IPS-18a (cell line): Measurements from ENCODE around the gene BCL2.

ENCODE experiments used
- H3K27ac ChIP-seq: one replicate; pipeline ENCODE4 v1.5.1; 2013; ENCODE audit warnings: low read length
- H3K27me3 ChIP-seq: one replicate; pipeline ENCODE4 v1.6.1; 2013; ENCODE audit warnings: mild to moderate bottlenecking, low read length; ENCODE audit not compliant: control insufficient read depth, insufficient read depth
- H3K36me3 ChIP-seq: one replicate; pipeline ENCODE4 v1.6.1; 2013; ENCODE audit warnings: low read depth, low read length; ENCODE audit not compliant: control insufficient read depth
- H3K4me1 ChIP-seq: one replicate; pipeline ENCODE4 v1.6.1; 2013; ENCODE audit warnings: low read depth, low read length; ENCODE audit not compliant: control insufficient read depth
- H3K4me3 ChIP-seq: one replicate; pipeline ENCODE4 v1.5.1; 2013; ENCODE audit warnings: low read length
- H3K9ac ChIP-seq: one replicate; pipeline ENCODE4 v1.6.1; 2013; ENCODE audit warnings: mild to moderate bottlenecking, low read length, moderate library complexity
- H3K9me3 ChIP-seq: one replicate; pipeline ENCODE4 v1.6.1; 2013; ENCODE audit warnings: low read depth, low read length; ENCODE audit not compliant: control insufficient read depth

BCL2 gene

DNA sequence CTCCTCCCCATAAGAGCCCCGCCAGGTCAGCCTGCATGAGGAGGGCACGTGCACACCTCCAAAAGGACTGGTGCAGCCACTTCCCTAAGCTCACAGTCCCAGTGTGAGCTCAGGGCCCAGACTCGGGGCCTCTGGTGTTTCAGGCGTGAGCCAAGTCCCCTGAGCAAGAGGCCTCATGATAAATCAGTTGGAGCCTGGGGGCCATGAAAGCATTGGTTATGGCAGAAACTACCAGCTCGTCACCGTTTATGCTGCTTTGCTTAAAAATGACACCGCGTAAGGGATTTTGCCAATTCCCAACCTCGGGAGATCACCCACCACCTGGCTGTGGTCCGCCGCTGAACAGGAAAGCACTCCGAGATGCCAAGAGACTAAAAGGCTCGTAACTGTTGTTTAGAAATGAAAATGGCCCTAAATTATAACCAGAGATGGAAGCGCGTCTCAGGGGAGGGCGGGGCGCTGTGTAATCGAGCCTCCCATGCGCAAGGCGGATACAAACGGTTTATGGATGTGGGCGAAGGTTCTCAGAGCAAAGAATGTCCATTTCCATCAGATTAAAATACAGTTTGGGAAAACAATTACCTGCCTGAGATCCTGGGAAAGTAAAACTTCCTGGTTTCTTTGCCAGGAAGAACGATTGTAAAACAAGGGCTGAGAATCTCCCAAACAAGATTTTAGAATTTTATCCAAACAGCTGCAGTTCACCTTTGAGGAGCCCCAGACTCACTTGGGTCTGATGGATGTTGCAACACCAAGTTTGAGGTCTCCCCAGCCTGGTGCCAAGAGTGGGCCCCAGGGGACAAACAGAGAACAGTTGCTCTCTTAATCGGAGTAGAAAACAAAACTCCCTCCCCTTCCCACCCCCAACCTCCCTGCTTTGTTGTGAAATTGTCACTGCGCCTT, 141.4 kb downstream of the BCL2 start:
- Histone ChIP-seq H3K27ac (no peak overlapping the region), H3K36me3 (no peaks in the 10 kb centered on the region), H3K4me1 (peaks cover 20% of the 10 kb centered on the region)

DNA sequence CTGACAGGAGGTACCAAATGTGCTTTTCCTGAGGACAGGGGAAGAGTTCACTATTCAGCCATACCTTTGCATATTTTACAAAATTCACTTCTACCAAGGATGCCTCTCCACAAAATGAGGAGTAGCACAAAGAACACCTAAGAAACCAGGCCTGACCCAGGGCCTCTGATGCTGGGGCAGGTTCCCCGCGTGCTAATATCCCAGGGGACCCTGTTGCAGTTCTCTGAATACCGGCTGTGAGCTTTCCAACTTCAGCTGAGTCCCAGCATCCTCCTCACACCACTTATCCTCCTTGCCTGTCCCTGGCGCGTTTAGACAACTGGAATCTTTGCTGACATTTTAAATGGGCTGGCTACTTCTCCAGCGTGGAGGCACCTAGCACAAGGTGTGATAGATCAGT, 142.3 kb downstream of the BCL2 start:
- H3K4me1 ChIP-seq, result peaks cover 20% of the 10 kb centered on the region
- no peaks in the 10 kb centered on the region for H3K36me3 ChIP-seq
- no peak overlapping the region for H3K9ac ChIP-seq
- no peak overlapping the region for H3K4me3 ChIP-seq
- no peaks in the 10 kb centered on the region for H3K27me3 ChIP-seq
- H3K27ac ChIP-seq, result no peak overlapping the region
- no peaks in the 10 kb centered on the region for H3K9me3 ChIP-seq

More for the DNA sequence above, 141.4 kb downstream of the BCL2 start:
- Histone ChIP-seq H3K9me3 (no peaks in the 10 kb centered on the region), H3K9ac (no peak overlapping the region), H3K4me3 (no peak overlapping the region), H3K27me3 (no peaks in the 10 kb centered on the region)

DNA sequence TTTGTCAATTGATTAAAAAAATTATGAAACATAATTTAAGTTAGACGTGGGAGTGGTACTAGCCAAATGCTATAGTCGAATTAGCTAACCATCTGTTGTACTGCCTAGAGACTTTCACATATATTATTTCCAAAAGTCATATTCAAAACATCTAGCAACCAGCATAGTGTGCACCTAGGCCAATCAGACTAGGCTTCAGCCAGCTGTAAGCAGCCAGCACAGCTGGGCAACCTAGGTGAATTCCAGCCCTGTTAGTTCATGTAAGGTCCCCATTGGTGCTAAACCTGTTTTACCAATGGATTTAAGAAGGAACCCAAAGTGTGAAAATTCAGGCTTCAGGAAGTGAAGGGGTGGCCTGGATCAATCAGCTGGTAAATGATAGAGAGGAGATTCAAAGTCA, 144.3 kb downstream of the BCL2 start:
- Histone ChIP-seq H3K4me3 (no peak overlapping the region), H3K4me1 (peaks cover 20% of the 10 kb centered on the region), H3K9ac (no peak overlapping the region), H3K27me3 (no peaks in the 10 kb centered on the region), H3K9me3 (no peaks in the 10 kb centered on the region), H3K36me3 (no peaks in the 10 kb centered on the region), H3K27ac (no peak overlapping the region)

DNA sequence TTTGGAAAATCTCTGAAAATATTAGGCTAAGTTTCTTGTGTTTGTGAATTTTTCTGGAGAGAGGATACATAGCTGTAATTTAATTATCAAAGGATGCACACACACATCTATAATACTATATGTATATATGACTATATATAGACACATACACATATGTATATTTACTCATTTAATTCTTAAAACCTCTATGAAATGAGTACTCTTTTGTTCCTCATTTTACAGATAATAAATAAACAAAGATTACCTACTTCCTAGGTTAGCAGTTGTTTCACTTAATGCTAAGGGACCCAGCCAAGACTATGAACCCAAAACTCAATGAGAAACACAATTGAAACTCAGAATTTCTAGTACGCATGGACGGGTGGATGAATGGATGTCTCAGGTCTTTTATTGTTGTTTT, 145.6 kb downstream of the BCL2 start:
- Histone ChIP-seq H3K36me3 (no peaks in the 10 kb centered on the region), H3K27me3 (no peaks in the 10 kb centered on the region), H3K9ac (no peak overlapping the region), H3K4me1 (peaks cover 13% of the 10 kb centered on the region), H3K9me3 (no peaks in the 10 kb centered on the region), H3K4me3 (no peak overlapping the region), H3K27ac (no peak overlapping the region)

DNA sequence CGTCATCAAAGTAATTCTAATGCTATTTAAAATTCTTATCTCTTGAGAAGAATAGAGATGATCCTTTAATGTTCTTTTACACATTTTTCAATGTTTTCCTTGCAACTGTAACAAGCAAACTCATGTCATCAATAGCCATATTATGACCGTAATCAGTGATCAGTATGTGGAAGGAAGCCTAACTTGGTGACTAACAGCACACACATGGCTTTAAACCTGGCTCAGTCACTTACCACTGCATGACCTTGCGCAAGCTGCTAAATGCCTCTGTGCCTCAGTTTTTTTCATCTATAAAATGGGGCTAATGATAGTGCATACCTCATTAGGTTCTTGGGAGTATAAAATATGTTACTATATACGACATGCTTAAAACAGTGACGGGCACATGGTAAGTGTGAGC, 149.7 kb downstream of the BCL2 start:
- no peak overlapping the region for H3K27ac ChIP-seq
- no peak overlapping the region for H3K9ac ChIP-seq
- H3K36me3 ChIP-seq, result no peaks in the 10 kb centered on the region
- H3K4me3 ChIP-seq, result no peak overlapping the region
- H3K27me3 ChIP-seq, result no peaks in the 10 kb centered on the region
- no peaks in the 10 kb centered on the region for H3K4me1 ChIP-seq
- H3K9me3 ChIP-seq, result no peaks in the 10 kb centered on the region

DNA sequence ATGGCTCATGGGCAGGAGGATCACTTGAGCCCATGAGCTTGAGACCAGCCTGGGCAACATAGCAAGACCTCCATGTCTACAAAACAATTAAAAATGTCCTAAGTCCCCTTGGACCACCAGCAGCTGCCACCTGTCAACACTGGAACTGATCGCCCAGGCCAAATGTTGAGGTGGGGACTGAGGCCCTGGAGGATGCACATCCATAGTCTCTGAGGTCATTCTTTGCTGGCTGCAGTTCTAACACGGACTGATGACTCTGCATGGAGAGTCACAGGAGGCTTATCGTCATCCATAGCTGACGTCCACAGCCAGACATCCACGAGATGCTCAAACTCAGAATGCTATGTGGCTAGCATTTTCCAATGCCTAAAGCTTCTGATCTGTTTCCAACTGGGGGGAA, 151.3 kb downstream of the BCL2 start:
- Histone ChIP-seq H3K9ac (no peak overlapping the region), H3K36me3 (no peaks in the 10 kb centered on the region), H3K27me3 (no peaks in the 10 kb centered on the region), H3K4me3 (no peak overlapping the region), H3K9me3 (no peaks in the 10 kb centered on the region), H3K27ac (no peak overlapping the region), H3K4me1 (no peaks in the 10 kb centered on the region)

DNA sequence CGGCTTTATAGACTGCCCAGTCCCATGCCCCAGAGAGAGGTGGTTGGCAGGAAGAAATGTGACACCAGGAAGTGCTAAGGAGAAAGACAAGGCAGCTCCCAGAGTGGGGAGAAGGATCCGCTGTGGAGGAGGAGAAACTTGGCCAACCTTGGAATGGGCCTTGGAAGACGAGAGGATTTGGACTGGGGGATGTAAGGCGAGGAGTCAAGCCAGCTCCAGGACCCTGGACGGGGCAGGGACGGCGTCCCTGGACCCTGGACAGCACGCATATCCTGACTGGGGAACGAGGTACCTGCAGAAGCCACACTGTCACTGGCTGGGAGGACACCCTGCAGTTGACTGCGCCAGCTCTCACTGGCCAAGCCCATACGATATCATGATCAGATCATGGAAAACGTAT, 153.4 kb downstream of the BCL2 start:
- Histone ChIP-seq H3K36me3 (no peaks in the 10 kb centered on the region), H3K27me3 (no peaks in the 10 kb centered on the region), H3K4me3 (no peak overlapping the region), H3K9me3 (no peaks in the 10 kb centered on the region), H3K4me1 (no peaks in the 10 kb centered on the region), H3K9ac (no peak overlapping the region), H3K27ac (no peak overlapping the region)

DNA sequence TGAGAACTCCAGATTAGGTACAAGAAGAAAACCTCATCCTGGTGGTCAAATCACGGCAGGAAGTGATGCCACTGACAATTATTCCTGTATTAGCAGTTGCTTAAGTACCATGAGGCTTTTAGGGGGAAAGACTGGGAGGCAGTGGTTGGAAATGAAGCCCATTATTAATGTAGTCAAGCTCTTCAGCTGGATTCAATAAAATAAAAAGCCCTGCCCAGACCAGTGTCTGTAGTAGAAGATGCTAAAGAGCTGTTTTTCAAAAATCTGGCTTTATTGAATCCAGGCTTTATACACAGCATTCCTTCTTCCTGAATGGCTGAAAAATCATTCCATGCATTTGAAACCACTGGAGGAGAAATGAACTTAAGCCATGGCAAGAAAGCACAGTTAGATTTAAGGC, 155.2 kb downstream of the BCL2 start:
- Histone ChIP-seq H3K36me3 (no peaks in the 10 kb centered on the region), H3K9me3 (no peaks in the 10 kb centered on the region), H3K4me1 (no peaks in the 10 kb centered on the region), H3K9ac (no peak overlapping the region), H3K27ac (no peak overlapping the region), H3K4me3 (no peak overlapping the region), H3K27me3 (no peaks in the 10 kb centered on the region)

DNA sequence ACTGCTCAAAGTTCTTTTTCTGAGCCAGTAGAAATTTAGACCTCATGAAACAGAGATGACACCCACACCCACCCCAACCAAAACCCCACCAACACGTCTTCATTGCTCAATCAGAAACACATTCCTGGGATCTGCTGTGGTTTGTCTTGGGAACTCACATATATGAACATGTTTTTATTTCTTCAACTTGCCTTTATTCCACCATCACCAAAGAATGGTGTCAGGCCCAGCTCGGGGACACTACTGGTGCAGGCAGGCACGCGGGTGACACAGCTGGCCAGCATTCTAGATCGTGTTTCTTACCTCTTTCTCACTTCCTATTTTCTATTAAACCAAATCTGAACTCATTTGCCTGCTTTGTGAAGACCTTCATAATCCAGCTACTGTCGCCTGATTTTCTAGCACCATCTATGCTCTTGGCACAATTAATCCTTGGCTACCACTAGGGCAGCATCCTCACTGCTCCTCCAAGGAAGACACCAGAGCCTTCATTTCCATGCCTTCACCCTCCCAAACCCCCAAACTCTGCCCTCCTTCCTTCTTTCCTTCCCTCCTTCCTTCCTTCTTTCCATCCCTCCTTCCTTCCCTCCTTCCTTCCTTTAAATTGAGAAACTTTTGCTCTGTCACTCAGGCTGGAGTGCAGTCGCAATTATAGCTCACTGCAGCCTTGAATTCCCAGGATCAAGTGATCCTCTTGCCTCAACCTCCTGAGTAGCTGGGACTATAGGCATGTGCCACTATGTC, 157.1 kb downstream of the BCL2 start:
- Histone ChIP-seq H3K27ac (no peak overlapping the region), H3K9me3 (no peaks in the 10 kb centered on the region), H3K4me3 (no peak overlapping the region), H3K9ac (no peak overlapping the region), H3K27me3 (no peaks in the 10 kb centered on the region), H3K36me3 (no peaks in the 10 kb centered on the region), H3K4me1 (no peaks in the 10 kb centered on the region)

DNA sequence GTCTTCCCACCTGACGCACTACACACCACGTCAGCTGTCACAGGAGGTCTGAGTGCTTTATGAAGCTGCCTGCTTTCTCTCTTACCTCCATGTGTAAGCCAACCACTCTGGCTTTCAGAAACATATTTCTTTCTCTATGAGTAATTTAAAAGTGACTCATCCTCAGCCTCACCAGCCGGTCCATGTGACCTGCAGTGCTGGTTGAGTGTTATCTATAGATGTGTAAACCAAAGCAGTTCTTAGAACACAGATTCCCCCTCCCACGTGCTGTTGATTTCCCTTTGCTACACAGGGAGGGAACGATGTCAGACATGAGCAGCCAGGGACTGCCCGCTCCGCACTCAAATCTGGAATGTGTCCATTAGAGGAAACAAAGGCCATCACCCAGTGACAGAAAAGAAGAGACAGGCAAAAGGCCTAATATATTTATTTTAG, 157.8 kb downstream of the BCL2 start:
- Histone ChIP-seq H3K4me1 (no peaks in the 10 kb centered on the region), H3K27ac (no peak overlapping the region), H3K36me3 (no peaks in the 10 kb centered on the region), H3K9ac (no peak overlapping the region), H3K9me3 (no peaks in the 10 kb centered on the region), H3K4me3 (no peak overlapping the region), H3K27me3 (no peaks in the 10 kb centered on the region)

DNA sequence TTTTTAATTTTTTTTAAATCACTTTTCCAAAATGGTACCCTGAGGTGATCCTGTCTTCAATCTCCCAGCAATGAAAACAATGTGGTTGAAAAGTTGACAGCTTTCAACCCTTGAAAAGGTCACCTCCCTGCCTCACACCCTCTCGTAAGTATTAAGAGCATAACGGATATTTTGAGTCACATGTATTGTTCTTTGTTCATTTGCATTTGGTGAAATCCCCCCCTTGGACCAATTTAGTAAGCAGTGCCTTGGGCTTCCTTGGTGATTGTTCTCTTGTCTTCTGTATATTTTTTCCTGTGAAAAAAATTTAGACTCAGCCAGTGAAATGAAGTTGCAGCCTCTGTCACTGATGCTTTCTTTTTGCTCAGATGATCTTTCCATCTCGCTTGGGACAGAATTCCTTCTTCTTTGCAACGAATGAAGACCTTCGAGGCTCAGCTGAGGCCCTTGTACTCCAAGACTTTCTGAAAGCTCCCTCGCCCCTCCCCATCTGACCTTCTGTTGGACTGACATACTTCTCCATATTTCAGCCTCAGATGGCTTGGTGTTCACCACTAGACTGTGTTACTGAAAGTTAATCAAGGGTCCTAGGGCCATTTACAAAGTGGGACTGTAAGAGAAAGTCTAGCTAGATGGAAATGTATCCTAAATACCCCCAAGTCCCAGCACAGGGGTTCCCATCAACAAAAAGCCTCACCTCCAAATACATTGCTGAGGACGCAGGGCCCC, 158.4 kb downstream of the BCL2 start:
- Histone ChIP-seq H3K4me1 (no peaks in the 10 kb centered on the region), H3K27ac (no peak overlapping the region), H3K4me3 (no peak overlapping the region), H3K9me3 (no peaks in the 10 kb centered on the region), H3K36me3 (no peaks in the 10 kb centered on the region), H3K27me3 (no peaks in the 10 kb centered on the region), H3K9ac (no peak overlapping the region)
